OCI-LY1 (cell line): ENCODE results near the gene CFAP251.
A peak's percentile ranks its signal among the peaks of the same experiment; 100 is the strongest.

Source experiments
- H2AFZ ChIP-seq: fragments of 200-600 bp; sonication (generic), shearing (Covaris generic); 2 replicates; pipeline ENCODE4 v1.6.0; 2014; ENCODE audit warnings: antibody characterized with exemption, mild to moderate bottlenecking, low read length
- H3F3A ChIP-seq: fragments of 200-600 bp; sonication (generic), shearing (Covaris generic); 2 replicates; pipeline ENCODE4 v1.6.0; 2014; ENCODE audit warnings: mild to moderate bottlenecking, antibody characterized with exemption, low read length, moderate library complexity; ENCODE audit not compliant: insufficient read depth
- H3K27ac ChIP-seq: fragments of 200-600 bp; sonication (generic); 2 replicates; pipeline ENCODE4 v1.5.1; 2014; ENCODE audit warnings: low read length, mixed run types, mild to moderate bottlenecking, low read depth; ENCODE audit not compliant: poor library complexity, severe bottlenecking
- H3K27me3 ChIP-seq: fragments of 200-600 bp; sonication (generic); 2 replicates; pipeline ENCODE4 v1.6.0; 2014; ENCODE audit warnings: antibody characterized with exemption, mild to moderate bottlenecking, low read length, moderate library complexity; ENCODE audit not compliant: insufficient read depth
- H3K36me3 ChIP-seq: fragments of 200-600 bp; sonication (generic); 2 replicates; pipeline ENCODE4 v1.6.1; 2014; ENCODE audit warnings: mild to moderate bottlenecking, antibody characterized with exemption, low read length, moderate library complexity, mixed read lengths; ENCODE audit not compliant: insufficient read depth
- H3K4me1 ChIP-seq: fragments of 200-600 bp; sonication (generic); 2 replicates; pipeline ENCODE4 v1.5.1; 2014; ENCODE audit warnings: mild to moderate bottlenecking, low read length, moderate library complexity; ENCODE audit not compliant: insufficient read depth, severe bottlenecking
- H3K4me2 ChIP-seq: fragments of 200-600 bp; sonication (generic), shearing (Covaris generic); 2 replicates; pipeline ENCODE4 v1.6.1; 2014; ENCODE audit warnings: low read length
- H3K4me3 ChIP-seq: fragments of 200-600 bp; sonication (generic); 2 replicates; pipeline ENCODE4 v1.5.1; 2014; ENCODE audit warnings: low read length, low read depth, mild to moderate bottlenecking, mixed read lengths; ENCODE audit not compliant: poor library complexity, severe bottlenecking
- H3K79me2 ChIP-seq: fragments of 200-600 bp; shearing (Covaris generic); 2 replicates; pipeline ENCODE4 v1.6.1; 2016; ENCODE audit warnings: mixed run types, low read length, mixed read lengths; ENCODE audit not compliant: insufficient read depth
- H3K9ac ChIP-seq: fragments of 200-600 bp; sonication (generic), shearing (Covaris generic); 2 replicates; pipeline ENCODE4 v1.6.1; 2014; ENCODE audit warnings: mild to moderate bottlenecking, low read length, mixed read lengths
- H3K9me2 ChIP-seq: fragments of 200-600 bp; sonication (generic), shearing (Covaris generic); 2 replicates; pipeline ENCODE4 v1.6.1; 2014; ENCODE audit warnings: low read depth, mild to moderate bottlenecking, low read length, mixed read lengths
- H3K9me3 ChIP-seq: fragments of 200-600 bp; shearing (Covaris generic); 2 replicates; pipeline ENCODE4 v1.6.1; 2014; ENCODE audit warnings: low read length, mixed read lengths
- H4K20me1 ChIP-seq: fragments of 200-600 bp; sonication (generic), shearing (Covaris generic); 2 replicates; pipeline ENCODE4 v1.6.0; 2016; ENCODE audit warnings: mild to moderate bottlenecking, low read length; ENCODE audit not compliant: insufficient read depth
- EZH2 ChIP-seq: fragments of 200-600 bp; sonication (generic), shearing (Covaris generic); IDR thresholded peaks from 2 replicates; pipeline ENCODE4 v1.8.0; 2017; ENCODE audit warnings: borderline replicate concordance, mixed run types, mild to moderate bottlenecking, antibody characterized with exemption, low read length, moderate library complexity, mixed read lengths
- TF ChIP-seq, protein P1 (sequence below): fragments of 200-600 bp; sonication (generic), shearing (Covaris generic); IDR thresholded peaks from 2 replicates; pipeline ENCODE4 v1.5.1; 2017; ENCODE audit warnings: mild to moderate bottlenecking, antibody characterized with exemption, low read length, moderate library complexity, mixed read lengths

Gene CFAP251

GRCh38 chr12:122012184-122012583 lies 93.8 kb downstream of the CFAP251 start:
- Histone ChIP-seq H3F3A (peaks cover 10% of the 10 kb centered on the region; the same call in 1 of the 2 replicates), H3K27ac (peak overlapping the region; percentile 100)

DNA sequence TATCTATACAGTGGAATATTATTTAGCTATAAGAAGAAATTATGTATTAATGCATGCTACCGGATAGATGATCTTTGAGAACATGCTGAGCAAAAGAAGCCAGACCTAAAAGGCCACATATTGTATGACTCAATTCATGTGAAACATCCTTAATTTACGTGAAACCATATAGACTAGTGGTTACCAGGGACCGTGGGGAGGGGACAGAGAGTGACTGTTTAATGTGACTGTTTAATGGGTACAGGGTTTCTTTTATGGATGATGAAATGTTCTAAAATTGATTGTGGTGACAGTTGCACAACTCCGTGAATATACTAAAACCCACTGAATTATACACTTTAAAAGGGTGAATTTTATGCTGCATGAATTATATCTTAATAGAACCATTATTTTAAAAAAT lies 94.7 kb downstream of the CFAP251 start:
- Histone ChIP-seq H3F3A (peaks cover 4% of the 10 kb centered on the region; the same call in 1 of the 2 replicates), H3K36me3 (peaks cover 16% of the 10 kb centered on the region), H3K4me1 (peaks cover 60% of the 10 kb centered on the region), H3K4me2 (peak overlapping the region; percentile 54), H3K9me3 (peaks cover 7% of the 10 kb centered on the region), H3K9ac (peak overlapping the region; percentile 46), H3K79me2 (no peaks in the 10 kb centered on the region), H3K4me3 (no peak overlapping the region), H3K27me3 (no peaks in the 10 kb centered on the region), H3K9me2 (no peaks in the 10 kb centered on the region), H2AFZ (no peak overlapping the region), H3K27ac (peak overlapping the region; percentile 91), H4K20me1 (no peaks in the 10 kb centered on the region)
- TF ChIP-seq EZH2, result no peak

More at GRCh38 chr12:122012184-122012583, 93.8 kb downstream of the CFAP251 start:
- Histone ChIP-seq H4K20me1 (no peaks in the 10 kb centered on the region), H3K4me3 (no peak overlapping the region), H3K9me2 (no peaks in the 10 kb centered on the region), H3K4me1 (peaks cover 69% of the 10 kb centered on the region), H3K27me3 (no peaks in the 10 kb centered on the region), H3K79me2 (no peaks in the 10 kb centered on the region), H2AFZ (no peak overlapping the region), H3K36me3 (peaks cover 13% of the 10 kb centered on the region), H3K9me3 (peaks cover 5% of the 10 kb centered on the region; the same call in 1 of the 2 replicates), H3K9ac (no peak overlapping the region), H3K4me2 (no peak overlapping the region)
- TF ChIP-seq EZH2, result no peak
- TF ChIP-seq, protein P1, sequence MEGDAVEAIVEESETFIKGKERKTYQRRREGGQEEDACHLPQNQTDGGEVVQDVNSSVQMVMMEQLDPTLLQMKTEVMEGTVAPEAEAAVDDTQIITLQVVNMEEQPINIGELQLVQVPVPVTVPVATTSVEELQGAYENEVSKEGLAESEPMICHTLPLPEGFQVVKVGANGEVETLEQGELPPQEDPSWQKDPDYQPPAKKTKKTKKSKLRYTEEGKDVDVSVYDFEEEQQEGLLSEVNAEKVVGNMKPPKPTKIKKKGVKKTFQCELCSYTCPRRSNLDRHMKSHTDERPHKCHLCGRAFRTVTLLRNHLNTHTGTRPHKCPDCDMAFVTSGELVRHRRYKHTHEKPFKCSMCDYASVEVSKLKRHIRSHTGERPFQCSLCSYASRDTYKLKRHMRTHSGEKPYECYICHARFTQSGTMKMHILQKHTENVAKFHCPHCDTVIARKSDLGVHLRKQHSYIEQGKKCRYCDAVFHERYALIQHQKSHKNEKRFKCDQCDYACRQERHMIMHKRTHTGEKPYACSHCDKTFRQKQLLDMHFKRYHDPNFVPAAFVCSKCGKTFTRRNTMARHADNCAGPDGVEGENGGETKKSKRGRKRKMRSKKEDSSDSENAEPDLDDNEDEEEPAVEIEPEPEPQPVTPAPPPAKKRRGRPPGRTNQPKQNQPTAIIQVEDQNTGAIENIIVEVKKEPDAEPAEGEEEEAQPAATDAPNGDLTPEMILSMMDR, result no peak

GRCh38 chr12:122013791-122014590 lies 95.6 kb downstream of the CFAP251 start:
- Histone ChIP-seq H3K9ac (peak overlapping the region; percentile 46), H3K27me3 (no peaks in the 10 kb centered on the region), H3K4me1 (peaks cover 52% of the 10 kb centered on the region), H3K9me2 (no peaks in the 10 kb centered on the region), H3K79me2 (no peaks in the 10 kb centered on the region), H2AFZ (no peak overlapping the region), H3K36me3 (peaks cover 21% of the 10 kb centered on the region), H3K27ac (peak overlapping the region; percentile 91), H4K20me1 (no peaks in the 10 kb centered on the region), H3K9me3 (peaks cover 12% of the 10 kb centered on the region), H3K4me3 (peak overlapping the region; percentile 10), H3F3A (peaks cover 4% of the 10 kb centered on the region; the same call in 1 of the 2 replicates), H3K4me2 (peak overlapping the region; percentile 54)
- TF ChIP-seq, protein P1, result no peak
- no peak for TF ChIP-seq EZH2
